ENCODE measurements around the gene GYS2. TPM values are rescaled to one million over a fixed set of nuclear protein-coding genes. Genes with fewer than 3 reads are reported as not detected.

Gene GYS2
- total and polyA plus RNA-seq, 2 of the 4 experiments (the other 2 are of a cell fraction): not detected

DNA sequence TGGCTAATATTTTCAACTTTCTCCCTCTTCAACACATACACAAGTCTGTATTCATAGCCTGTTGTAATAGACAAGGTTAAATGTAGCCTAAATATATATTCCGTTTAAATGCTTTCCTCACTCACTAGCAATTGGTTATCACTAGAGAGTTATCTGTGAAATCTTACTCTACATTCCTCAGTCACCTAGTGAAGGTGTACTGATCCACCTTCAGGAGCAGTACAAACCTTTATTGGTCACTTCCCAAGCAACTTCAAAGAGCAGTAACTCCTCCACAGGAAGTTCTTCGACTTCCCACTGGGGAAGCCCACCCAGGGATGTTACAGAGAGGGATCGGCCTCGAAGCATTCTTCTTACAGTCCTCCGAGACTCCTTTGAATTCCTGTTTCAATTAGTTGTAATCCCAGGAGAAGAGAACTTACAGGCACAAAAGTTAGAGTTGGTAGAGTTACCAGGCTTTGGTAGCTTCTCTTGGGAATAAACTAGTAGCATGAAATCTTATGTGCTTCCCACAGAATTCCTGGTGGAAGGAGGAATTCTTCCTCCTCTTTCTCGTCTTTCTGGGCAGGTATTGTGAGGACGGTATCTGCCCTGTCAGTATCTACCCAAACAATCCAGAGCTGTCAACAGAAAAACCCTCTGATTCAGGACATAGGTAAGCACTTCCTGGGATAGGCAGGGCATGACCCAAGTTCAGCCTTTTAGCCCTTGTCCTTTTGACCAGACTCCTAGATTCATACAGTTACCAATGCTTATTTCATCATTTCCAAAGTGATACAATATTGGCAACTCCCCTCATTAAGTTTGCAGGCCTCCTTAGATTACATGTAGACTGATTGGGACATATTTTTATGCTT lies at the start of gene GYS2 (continued):
- TF ChIP-seq RCOR1 (IDR thresholded peaks at IDR 0.05; ENCODE audit: insufficient replicate concordance, low read length): no peak
- TF ChIP-seq MXI1 (IDR thresholded peaks at IDR 0.05; ENCODE audit: borderline replicate concordance, low read depth, low read length): no peak

DNA sequence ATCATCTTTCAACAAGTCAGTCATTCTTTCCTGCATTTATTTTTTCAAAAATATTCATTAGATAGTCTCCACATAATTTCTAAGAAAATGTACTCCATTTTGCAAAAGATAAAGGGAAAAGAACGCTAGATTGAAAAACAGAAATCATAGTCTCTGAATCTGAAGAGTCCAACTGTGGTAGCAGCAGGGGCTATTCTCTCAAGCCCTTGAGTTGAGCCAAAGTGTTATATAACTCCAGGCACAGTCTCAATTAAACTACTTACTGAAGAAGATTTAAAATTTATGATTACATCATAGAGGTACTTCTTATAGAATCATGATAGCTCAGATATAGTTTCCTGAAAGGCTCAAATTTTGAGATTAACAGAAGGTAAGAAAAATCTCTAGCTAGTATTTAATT lies 47.2 kb upstream of the GYS2 start:
- in situ Hi-C loops (cut with MboI; ENCODE audit: low sequenced_read_pairs): no loop called here
- no CpG with 5 or more reads among the region's 1 CpG for WGBS, 2 experiments (ENCODE audit: extremely low coverage in 2 of 2, insufficient read length in 1 of 2)
- H2BK15ac ChIP-seq (ENCODE audit: low read depth, low read length): no peak overlapping the region

More for the DNA sequence above, 47.2 kb upstream of the GYS2 start:
- Histone ChIP-seq H4K8ac (ENCODE audit: low read depth in 2 of 2, low read length in 2 of 2) (no peak overlapping the region), H2AK5ac (ENCODE audit: low read depth, low read length) (no peak overlapping the region), H3K4me2 (ENCODE audit: low read depth, low read length) (no peak overlapping the region), H3K9me3 (ENCODE audit: control insufficient read depth, insufficient read depth, low read length) (no peaks in the 10 kb centered on the region), H3K18ac (ENCODE audit: low read depth, low read length) (no peak overlapping the region), H3K9ac (ENCODE audit: low read depth, low read length) (no peak overlapping the region), H3K9me1 (ENCODE audit: insufficient read depth, low read length) (0 out of 2 replicates have a peak, but pooled peaks cover 3% of the 10 kb centered on the region), H2AK9ac (replicated peaks; ENCODE audit: low read depth, low read length, poor library complexity) (no peak overlapping the region), H3K27me3 (ENCODE audit: control insufficient read depth, insufficient read depth, low read length) (no peaks in the 10 kb centered on the region), H3K36me3 (ENCODE audit: control insufficient read depth, insufficient read depth, low read length) (peaks cover 31% of the 10 kb centered on the region), H3K4ac (ENCODE audit: low read depth, low read length) (no peak overlapping the region), H2BK120ac (ENCODE audit: low read depth, low read length) (no peak overlapping the region), H2BK20ac (ENCODE audit: low read depth, low read length) (no peak overlapping the region), H4K5ac (ENCODE audit: low read depth, low read length) (no peak overlapping the region), H3K4me1 (ENCODE audit: control insufficient read depth, insufficient read depth, low read length) (peaks cover 3% of the 10 kb centered on the region; the same call in 1 of the 2 replicates), H4K91ac (ENCODE audit: insufficient read depth, low read depth, low read length) (no peak overlapping the region), H4K20me1 (ENCODE audit: insufficient read depth, low read length) (peaks cover 9% of the 10 kb centered on the region), H3K56ac (ENCODE audit: extremely low read depth, insufficient read depth, low read length) (no peak overlapping the region), H3K4me3 (ENCODE audit: insufficient read depth, low read depth, low read length) (no peak overlapping the region), H2BK5ac (ENCODE audit: low read depth, low read length, poor library complexity, severe bottlenecking) (no peak overlapping the region), H3K27ac (ENCODE audit: insufficient read depth, low read length) (no peak overlapping the region), H2AFZ (replicated peaks; ENCODE audit: low read length, poor library complexity) (no peak overlapping the region), H3K14ac (replicated peaks; ENCODE audit: low read depth, low read length) (no peak overlapping the region), H3K79me1 (ENCODE audit: low read depth in 1 of 2, low read length in 2 of 2) (peaks cover 40 to 47% of the 10 kb centered on the region in 2 experiments), H3K23ac (ENCODE audit: low read depth, low read length) (no peak overlapping the region)
- intact Hi-C loops (cut with micrococcal nuclease): loop anchor here (10.0 kb wide), 1 partner anchor 873 kb away; no protein-coding TSS in a partner anchor
- no peak for DNase-seq
- dilution Hi-C loops (cut with HindIII; ENCODE audit: low sequenced_read_pairs, unreplicated experiment): no loop called here
- no peak for ATAC-seq (ENCODE audit: low read depth)
- no TSS peak for BruUV-seq (replicated peaks)
- no peak for TF ChIP-seq RFX5 (IDR thresholded peaks at IDR 0.05; ENCODE audit: low read depth, low read length)
- TF ChIP-seq BHLHE40 (IDR thresholded peaks at IDR 0.05; ENCODE audit: low read depth, low read length): no peak
- TF ChIP-seq MAFK (IDR thresholded peaks at IDR 0.05; ENCODE audit: low read depth, low read length): no peak
- no peak for TF ChIP-seq FOS (IDR thresholded peaks at IDR 0.05; ENCODE audit: low read depth, low read length)
- TF ChIP-seq ELK1 (IDR thresholded peaks at IDR 0.05; ENCODE audit: borderline replicate concordance, low read depth, low read length): no peak
- no peak for TF ChIP-seq SMC3 (IDR thresholded peaks at IDR 0.05; ENCODE audit: low read depth, low read length)
- ChIA-PET POLR2A (ENCODE audit: unreplicated experiment) (no interaction called here), CTCF (interaction anchor here (1.3 kb wide), 1 partner anchor 27 kb away, joined by 3 read pairs; no protein-coding TSS in a partner anchor)

Data from IMR-90 (cell line).